Amniotic stem cell (primary cell): ENCODE data around the gene DVL1.

ENCODE experiments used
- DNase-seq: peaks from one replicate; lab custom pipeline; 2025; lab: John Stamatoyannopoulos, UW

The DVL1 gene

GRCh38 chr1:1355416-1355815 lies 6.2 kb upstream of the DVL1 start:
- DNase-seq = no peak

- no peak for DNase-seq
These were observed 5.3 kb upstream of the DVL1 start for GRCh38 chr1:1354271-1355247.

- DNase-seq = no peak
These were observed 4.4 kb upstream of the DVL1 start for GRCh38 chr1:1353389-1354151.

GRCh38 chr1:1352786-1353388 lies 3.7 kb upstream of the DVL1 start:
- DNase-seq = no peak

GRCh38 chr1:1351511-1352427 lies 2.6 kb upstream of the DVL1 start:
- no peak for DNase-seq

GRCh38 chr1:1348420-1349255 lies 580 bp downstream of the DVL1 start:
- no peak for DNase-seq

- no peak for DNase-seq
These were observed 1.4 kb downstream of the DVL1 start for GRCh38 chr1:1347663-1348419.

GRCh38 chr1:1347026-1347595 lies 2.1 kb downstream of the DVL1 start:
- DNase-seq = no peak

- no peak for DNase-seq
These were observed 2.7 kb downstream of the DVL1 start for GRCh38 chr1:1346501-1346890.

- no peak for DNase-seq
These were observed 3.2 kb downstream of the DVL1 start for GRCh38 chr1:1345860-1346500.

- no peak for DNase-seq
These were observed 3.8 kb downstream of the DVL1 start for GRCh38 chr1:1345384-1345783.

GRCh38 chr1:1344655-1345361 lies 4.4 kb downstream of the DVL1 start:
- DNase-seq = peak; percentile 60

GRCh38 chr1:1343811-1344421 lies 5.3 kb downstream of the DVL1 start:
- no peak for DNase-seq

GRCh38 chr1:1342584-1343115 lies 6.6 kb downstream of the DVL1 start:
- DNase-seq = no peak

- no peak for DNase-seq
These were observed 7.1 kb downstream of the DVL1 start for GRCh38 chr1:1342061-1342562.

GRCh38 chr1:1341549-1342021 lies 7.6 kb downstream of the DVL1 start:
- DNase-seq = no peak
